Measurements from ENCODE around the gene ERMP1.

- TF ChIP-seq POLR2AphosphoS5 (IDR thresholded peaks at IDR 0.05; ENCODE audit: low read depth, low read length) (no peak), POLR2A (IDR thresholded peaks at IDR 0.05; ENCODE audit: low read depth, low read length) (no peak)
Observed at GRCh38 chr9:5820425-5820824, 12.5 kb downstream of the ERMP1 start.

All from GM12892 (cell line).